HK-2 (cell line): ENCODE results near the gene TBC1D13.
"Not testable (repeated sequence)": the region's sequence is repeated elsewhere in the genome, so short reads cannot be mapped to it uniquely, and the experiment has no call there.

Experiments
- DNase-seq: peaks from one replicate; pipeline ENCODE4 v3.0.0-alpha.2; 2018; ENCODE audit not compliant: unreplicated experiment

Gene TBC1D13

GRCh38 chr9:128846680-128847030 lies 59.6 kb downstream of the TBC1D13 start:
- DNase-seq: no peak

DNA sequence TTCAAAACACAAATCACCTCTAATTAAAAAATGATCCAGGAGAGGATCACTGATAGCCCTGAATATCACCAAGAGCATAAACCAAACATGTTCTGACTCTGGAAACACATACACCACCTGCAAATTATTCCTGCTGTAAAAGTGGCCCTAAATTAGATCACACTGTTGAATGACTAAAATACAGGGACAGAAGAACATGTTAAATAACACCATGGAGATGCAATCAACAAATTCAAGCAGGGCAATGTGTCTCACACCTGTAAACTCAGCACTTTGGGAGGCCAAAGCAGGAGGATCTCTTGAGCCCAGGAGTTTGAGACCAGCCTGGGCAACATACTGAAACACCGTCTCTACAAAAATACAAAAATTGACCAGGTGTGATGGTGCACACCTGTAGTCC lies 60.8 kb downstream of the TBC1D13 start:
- no peak for DNase-seq

GRCh38 chr9:128851024-128851423 lies 64.0 kb downstream of the TBC1D13 start:
- DNase-seq: not testable (repeated sequence)

DNA sequence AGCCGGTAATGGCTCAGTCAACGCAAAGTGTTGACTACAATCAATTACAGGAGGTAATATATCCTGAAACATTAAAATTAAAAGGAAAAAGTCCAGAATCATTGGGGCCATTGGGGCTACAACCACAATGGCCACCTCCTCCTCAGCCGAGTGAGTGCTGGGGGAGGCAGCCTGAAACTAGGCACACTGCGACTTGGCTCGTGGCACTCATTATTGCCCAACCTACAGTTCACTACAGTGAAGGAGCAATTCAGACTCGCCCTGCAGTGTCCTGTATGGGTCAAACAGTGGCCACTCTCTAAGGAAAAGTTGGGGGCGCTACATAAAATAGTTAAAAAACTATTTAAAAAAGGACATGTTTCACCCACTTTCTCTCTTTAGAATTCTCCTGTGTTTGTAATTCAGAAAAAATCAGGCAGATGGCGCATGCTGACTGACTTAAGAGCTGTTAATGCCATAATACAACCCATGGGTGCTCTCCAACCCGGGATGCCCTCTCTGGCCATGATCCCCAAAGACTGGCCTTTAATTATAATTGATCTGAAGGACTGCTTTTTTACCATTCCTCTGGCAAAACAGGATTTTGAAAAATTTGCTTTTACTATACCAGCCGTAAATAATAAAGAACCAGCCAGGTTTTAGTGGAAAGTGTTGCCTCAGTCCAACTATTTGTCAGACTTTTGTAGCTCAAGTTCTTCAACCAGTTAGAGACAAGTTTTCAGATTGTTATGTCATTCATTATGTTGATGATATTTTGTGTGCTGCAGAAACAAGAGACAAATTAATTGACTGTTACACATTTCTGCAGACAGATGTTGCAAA lies 64.9 kb downstream of the TBC1D13 start:
- not testable (repeated sequence) for DNase-seq

DNA sequence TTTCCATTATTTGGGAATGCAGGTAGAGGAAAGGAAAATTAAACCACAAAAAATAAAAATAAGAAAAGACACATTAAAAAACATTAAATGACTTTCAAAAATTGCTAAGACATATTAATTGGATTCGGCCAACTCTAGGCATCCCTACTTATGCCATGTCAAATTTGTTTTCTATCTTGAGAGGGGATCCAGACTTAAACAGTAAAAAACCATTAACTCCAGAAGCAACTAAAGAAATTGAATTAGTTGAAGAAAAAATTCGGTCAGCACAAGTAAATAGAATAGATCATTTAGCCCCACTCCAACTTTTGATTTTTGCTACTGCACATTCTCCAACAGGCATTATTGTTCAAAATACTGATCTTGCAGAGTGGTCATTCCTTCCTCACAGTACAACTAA lies 65.6 kb downstream of the TBC1D13 start:
- not testable (repeated sequence) for DNase-seq

DNA sequence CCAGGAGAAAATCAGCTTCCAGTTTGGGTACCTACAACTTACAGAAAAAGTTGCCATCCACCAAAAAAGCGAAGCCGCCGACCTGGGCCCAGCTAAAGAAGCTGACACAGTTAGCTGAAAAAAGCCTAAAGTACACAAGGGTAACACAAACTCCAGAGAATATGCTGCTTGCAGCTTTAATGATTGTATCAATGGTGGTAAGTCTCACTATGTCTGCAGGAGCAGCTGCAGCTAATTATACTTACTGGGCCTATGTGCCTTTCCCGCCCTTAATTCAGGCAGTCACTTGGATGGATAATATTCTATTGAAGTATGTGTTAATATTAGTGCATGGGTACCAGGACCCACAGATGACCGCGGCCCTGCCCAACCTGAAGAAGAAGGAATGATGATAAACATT lies 67.4 kb downstream of the TBC1D13 start:
- not testable (repeated sequence) for DNase-seq

- not testable (repeated sequence) for DNase-seq
Observed at GRCh38 chr9:128858476-128858875, 71.4 kb downstream of the TBC1D13 start.
